GM21576 (cell line): Measurements from ENCODE around the gene CHERP.
"Not testable (repeated sequence)": the region's sequence is repeated elsewhere in the genome, so short reads cannot be mapped to it uniquely, and the experiment has no call there.

Experiments
- ATAC-seq: cut with Tn5 transposase; IDR thresholded peaks from one replicate; pipeline ENCODE4 v1.9.1; 2021; ENCODE audit warnings: mild to moderate bottlenecking, moderate library complexity; ENCODE audit not compliant: unreplicated experiment

Gene CHERP

DNA sequence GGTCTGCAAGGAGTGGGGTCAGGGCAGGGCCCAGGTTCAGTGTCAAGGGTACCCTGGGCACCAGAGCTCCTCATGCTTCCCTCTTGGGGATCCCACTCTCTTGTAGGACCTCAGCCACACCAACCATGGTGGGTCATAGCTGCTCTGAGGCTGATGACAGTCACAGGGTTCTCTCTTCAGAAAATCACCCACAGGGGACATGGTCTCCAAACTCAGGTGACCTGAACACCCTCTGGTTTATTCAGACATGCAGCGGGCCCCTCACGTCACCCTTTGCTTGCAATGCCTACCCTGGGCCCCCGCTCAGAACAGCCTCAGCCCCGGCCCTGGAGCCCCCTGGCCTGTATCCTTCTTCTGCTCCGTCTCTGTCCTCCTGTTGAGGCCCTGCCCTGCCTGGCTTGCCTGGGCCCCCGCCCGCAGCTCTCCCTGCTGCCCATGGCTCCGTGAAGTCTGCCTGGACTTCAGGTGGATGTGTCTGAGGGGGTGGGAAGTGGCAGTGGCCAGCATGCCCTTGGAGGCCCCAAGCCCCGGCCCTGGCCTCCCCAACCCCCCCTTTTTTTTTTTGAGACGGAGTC, 20.4 kb downstream of the CHERP start:
- ATAC-seq = no peak

DNA sequence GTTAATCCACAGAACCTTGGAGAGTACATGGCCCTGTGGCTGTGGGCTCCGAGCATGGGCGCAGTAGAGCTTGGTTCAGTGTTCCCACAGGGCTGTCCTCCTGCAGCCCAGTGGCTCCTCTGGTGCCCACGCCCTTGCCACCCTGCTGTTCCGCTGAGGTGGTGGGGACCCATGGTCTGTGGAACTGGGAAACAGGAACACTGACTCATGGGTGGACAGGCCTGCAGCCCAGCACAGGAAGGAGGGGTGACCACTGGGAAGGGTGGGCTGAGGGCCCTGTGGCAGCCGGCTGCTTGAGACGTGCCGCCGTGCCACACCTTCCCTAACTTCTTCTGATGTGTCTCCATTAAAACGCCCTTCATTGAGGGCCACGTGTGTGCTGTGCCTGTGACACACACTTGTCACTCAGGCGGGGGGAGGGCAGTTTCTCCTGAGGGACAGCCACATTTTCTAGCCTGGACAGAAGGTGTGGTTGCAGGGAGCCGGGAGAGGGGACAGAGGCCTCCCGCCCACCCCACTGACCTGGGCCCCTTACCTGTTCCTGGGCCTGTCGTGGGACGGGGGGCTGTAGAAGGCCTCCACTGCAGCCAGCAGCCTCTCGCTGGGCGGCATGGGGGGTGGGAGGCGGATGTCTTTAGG, 21.1 kb downstream of the CHERP start:
- ATAC-seq = no peak

DNA sequence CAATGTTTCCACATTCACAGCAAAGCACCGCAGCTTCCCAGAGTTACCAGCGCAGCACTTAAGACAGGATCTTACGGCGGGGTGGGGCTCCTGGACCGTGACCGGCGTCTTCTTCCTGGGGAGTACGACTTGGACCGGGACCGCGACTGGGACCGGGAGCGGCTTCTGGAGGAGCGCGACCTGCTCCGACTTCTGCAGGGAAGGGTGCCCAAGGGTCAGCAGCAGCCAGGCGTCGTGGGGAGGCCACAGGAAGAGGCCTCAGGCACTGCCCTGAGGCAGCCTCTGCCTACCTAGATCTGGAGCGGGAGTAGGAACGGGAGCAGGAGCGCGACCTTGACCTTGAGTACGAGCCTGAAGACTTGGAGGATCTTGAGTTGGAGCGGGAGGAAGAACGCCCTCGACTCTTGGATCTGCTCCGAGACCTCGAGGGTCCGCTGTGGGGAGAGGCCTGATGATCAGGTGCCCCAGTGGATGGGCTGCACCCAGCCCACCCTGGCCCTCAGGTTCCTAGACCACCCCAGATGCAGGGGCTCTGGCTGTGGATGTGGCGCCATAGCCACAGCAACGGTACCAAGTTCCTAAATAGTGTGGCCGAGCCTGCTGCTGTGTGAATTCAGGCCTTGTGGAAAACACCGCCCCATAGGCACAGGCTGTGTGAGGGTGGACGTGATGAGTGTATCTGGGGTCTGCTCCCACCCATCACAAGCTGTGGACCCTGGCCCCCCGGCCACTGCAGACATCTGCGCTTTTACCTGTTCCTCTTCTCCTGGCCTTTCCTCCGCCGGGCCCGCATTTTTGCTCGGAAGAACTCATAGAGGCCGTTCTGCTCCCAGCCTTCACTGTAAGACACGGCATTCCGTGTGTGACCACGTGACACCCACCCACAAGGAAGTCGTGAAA, 21.9 kb downstream of the CHERP start:
- no peak for ATAC-seq

GRCh38 chr19:16519230-16519687, 23.0 kb downstream of the CHERP start:
- no peak for ATAC-seq

GRCh38 chr19:16518483-16519229, 23.6 kb downstream of the CHERP start:
- no peak for ATAC-seq

DNA sequence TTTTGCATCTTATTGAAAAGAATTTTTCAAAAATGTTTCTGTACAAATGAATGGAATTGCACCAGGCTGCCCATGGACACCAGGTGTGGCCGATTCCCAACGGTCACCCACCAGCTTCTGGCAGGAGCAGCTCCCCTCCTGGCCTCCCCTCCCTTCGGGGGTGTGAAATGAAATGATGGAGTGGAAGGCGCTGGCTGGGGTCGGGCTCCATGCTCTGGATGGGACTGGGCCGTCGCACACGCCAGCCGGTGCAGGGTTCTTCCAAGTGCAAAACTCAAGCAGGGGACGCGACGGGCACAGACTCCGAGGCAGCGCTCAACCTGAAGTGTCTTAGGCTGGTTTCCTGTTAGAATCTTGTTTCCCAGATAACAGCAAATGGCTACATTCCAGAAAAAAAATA, 24.2 kb downstream of the CHERP start:
- no peak for ATAC-seq

DNA sequence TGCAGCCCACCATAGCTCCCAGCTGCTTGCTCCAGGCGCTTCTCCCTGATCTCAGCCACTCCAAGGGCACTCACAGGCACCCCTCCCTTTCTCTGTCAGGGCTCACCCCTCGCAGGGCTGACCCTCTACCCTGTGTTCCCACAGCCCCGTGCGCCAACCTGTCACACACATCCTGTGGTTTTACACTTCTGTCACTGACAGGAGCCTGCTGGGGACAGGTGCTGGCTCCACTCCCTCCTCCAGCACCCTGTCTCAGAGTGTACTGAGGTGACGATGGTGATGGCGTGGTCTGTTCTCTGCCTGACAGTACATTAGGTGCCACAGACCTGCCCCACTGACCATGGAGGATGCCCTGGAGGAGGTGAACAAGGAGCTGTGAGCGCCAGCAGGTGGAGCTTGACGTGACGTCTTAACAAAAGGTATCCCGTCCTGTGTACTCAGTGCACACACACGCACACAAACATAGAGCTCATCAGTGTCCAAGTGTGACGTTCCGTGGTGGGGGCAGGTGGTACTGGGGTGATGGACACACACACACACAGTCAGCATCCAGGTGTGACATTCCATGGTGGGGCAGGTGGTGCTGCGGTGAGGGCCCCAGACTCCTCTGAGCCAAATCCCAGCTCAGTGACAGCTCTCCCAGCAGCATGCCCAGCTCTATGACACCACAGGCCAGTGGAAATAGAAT, 25.2 kb downstream of the CHERP start:
- no peak for ATAC-seq

- ATAC-seq = no peak
Observed at GRCh38 chr19:16516381-16516780, 25.9 kb downstream of the CHERP start.

DNA sequence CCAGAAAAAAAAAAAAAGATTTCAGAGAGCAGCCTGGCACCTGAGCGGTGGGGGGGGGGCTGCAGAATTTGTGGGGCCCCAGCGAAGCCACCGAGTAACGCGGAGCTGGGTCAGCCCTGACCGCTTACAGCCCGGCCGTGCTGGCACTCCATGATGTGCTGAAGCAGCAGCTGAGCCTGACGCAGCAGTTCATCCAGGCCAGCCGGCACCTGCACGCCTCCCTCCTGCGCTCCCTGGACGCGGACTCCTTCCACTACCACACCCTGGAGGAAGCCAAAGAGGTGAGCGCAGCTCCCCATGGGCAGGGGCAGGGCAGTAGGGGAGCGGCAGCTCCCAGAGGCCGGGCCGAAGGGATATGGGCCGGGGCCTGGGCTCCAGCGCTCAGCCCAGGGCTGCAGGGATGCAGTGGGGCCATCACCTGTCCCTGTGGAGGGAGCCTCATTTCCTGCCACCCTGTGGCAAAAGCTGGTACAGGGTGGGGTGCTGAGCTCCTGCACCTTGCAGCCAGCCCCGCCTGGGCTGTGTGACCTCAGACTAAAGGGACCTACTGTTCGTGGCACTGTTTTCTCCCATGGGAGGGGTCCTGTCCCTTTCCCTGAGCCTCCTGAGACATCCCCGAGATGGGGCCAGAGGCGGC, 27.7 kb downstream of the CHERP start:
- no peak for ATAC-seq

GRCh38 chr19:16512611-16513010, 29.6 kb downstream of the CHERP start:
- ATAC-seq = not testable (repeated sequence)

GRCh38 chr19:16509141-16510061, 32.8 kb downstream of the CHERP start:
- ATAC-seq = no peak

GRCh38 chr19:16508546-16508945, 33.7 kb downstream of the CHERP start:
- ATAC-seq = no peak

DNA sequence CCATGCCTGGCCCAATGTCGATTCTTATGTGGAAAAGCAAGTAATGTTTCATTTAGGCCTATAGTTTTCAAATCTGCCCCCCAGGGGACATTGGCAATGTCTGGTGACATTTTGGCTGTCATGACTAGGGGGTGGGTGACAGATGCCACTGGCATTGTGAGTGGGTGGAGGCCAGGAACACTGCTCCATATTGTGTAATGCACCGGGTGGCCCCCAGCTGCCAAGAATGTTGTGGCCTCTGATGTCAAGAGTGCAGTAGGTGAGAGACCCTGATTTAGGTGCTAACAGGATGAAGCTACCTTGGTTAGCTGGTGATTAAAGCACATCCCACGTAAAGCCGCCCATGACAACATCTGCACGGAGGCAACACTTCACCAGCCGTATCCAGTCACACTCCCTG, 35.3 kb downstream of the CHERP start:
- ATAC-seq = no peak

- ATAC-seq = not testable (repeated sequence)
Observed at GRCh38 chr19:16506161-16506560, 36.1 kb downstream of the CHERP start.

DNA sequence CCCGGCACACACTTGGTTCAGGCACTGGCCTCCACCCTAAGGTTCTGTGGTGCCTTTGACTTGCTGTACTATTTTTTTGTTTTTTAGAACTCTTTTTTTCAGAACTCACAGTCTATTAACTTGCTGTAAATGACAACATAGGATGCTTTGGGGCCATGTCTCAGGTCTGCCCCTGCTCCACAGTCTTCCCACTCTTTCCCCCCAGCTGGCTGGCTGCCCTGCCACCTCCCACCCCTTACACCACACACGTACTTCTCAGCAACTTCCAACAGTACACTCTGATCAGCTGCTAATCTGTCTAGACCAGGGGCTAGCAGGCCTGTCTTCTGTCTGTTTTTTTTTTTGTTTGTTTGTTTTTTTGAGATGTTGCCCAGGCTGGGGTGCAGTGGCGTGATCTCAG, 38.0 kb downstream of the CHERP start:
- no peak for ATAC-seq

- ATAC-seq = no peak
Observed at GRCh38 chr19:16497837-16498236, 44.4 kb downstream of the CHERP start.

- ATAC-seq = no peak
Observed at GRCh38 chr19:16497042-16497441, 45.2 kb downstream of the CHERP start.

DNA sequence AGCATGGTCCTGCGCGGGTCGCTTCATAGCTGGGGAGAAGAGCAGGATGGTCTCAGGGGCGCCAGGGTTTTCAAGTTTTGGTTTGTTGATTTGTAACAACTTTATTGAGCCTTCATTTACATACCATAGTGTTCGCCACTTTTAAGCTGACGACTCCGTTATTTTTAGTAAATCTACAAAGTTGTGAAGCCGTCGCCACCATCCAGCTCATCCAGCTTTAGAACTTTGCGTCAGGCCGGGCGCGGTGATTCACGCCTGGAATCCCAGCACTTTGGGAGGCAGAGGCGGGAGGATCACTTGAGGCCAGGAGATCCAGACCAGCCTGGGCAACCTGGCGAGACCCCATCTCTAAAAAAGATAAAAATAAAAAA, 45.6 kb downstream of the CHERP start:
- no peak for ATAC-seq

DNA sequence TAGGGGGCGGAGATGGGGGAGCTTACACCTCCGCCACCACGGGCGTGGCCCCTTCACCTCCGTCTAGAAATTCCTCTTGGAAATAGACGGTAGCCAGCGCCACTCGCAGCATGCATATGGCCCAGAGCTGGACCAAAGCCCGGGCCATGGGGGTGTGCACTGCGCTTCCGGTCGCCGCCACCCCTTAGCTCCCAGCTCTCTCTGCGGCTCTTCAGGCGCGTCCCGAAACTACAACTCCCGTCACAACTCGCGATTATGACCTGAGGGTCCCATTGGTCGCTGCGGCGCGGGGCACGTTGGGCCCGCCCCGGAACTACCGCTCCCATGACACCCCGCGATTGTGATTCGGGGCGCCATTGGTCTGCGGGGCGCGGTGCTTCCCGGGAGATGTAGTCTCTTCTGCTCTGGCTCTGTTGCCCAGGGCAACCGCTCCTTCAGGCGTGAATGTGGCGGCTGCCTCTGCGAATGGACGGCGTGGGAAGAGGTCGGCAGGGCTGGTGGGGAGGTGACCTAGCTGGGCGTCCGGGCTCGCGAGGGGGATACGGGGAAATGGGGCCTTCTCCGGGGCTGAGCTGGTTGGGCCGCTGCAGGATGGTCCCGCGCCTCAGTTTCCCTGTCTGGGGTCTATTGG, 46.1 kb downstream of the CHERP start, which contains the start of the genes C19orf44 and CALR3:
TSS of gene C19orf44 (plus strand) at position 413 of the 631 bp plus-strand sequence. CDS start 4,399 bp downstream, outside the sequence.
TSS of gene CALR3 (minus strand) at position 186 of the 631 bp plus-strand sequence. CDS start at position 148, 38 bp downstream.
- peak; percentile 94 for ATAC-seq
